Measurements from ENCODE around the gene ODC1.

Gene ODC1

DNA sequence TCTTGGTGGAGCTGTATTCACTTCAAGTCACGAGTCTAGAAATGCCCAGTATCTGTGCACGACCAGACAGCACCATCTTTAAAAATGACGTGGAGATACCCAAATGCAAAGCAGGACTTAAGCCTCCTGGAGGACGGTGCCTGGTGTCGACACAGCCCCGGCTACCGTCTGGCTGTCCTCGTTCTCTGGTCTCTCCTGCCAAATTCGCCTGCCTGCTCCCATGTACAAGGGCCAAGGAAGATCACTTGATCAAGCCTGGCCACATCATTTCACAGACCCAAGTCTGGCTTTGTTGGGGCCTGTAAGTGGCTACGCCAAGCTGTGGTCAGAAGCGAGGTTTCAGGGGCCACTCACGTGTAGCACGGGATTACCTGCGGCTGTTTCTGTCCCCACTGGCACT is 9.4 kb downstream of the ODC1 start:
- H3K4me3 ChIP-seq (ENCODE audit: low read length): no peak overlapping the region
- no peak for DNase-seq (ENCODE audit: low read depth)
- TF ChIP-seq, protein P1, sequence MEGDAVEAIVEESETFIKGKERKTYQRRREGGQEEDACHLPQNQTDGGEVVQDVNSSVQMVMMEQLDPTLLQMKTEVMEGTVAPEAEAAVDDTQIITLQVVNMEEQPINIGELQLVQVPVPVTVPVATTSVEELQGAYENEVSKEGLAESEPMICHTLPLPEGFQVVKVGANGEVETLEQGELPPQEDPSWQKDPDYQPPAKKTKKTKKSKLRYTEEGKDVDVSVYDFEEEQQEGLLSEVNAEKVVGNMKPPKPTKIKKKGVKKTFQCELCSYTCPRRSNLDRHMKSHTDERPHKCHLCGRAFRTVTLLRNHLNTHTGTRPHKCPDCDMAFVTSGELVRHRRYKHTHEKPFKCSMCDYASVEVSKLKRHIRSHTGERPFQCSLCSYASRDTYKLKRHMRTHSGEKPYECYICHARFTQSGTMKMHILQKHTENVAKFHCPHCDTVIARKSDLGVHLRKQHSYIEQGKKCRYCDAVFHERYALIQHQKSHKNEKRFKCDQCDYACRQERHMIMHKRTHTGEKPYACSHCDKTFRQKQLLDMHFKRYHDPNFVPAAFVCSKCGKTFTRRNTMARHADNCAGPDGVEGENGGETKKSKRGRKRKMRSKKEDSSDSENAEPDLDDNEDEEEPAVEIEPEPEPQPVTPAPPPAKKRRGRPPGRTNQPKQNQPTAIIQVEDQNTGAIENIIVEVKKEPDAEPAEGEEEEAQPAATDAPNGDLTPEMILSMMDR (conservative IDR thresholded peaks at IDR 0.05; ENCODE audit: low read depth, low read length): no peak

DNA sequence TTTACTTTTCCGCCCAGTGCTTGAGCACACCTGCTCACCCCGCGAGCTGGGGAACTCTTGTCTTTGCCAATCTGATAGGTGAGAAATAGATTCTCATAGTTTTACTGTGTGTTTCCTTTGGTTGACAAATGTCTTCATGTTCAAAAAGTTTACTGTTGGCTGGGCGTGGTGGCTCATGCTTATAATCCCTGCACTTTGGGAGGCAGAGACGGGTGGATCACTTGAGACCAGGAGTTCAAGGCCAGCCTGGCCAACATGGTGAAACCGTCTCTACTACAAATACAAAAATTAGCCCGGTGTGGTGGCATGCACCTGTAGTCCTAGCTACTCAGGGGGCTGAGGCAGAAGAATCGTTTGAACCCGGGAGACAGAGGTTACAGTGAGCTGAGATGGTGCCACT is 10.3 kb downstream of the ODC1 start:
- DNase-seq (ENCODE audit: low read depth): no peak
- TF ChIP-seq, protein P1 (conservative IDR thresholded peaks at IDR 0.05; ENCODE audit: low read depth, low read length): no peak
- no peak overlapping the region for H3K4me3 ChIP-seq (ENCODE audit: low read length)

DNA sequence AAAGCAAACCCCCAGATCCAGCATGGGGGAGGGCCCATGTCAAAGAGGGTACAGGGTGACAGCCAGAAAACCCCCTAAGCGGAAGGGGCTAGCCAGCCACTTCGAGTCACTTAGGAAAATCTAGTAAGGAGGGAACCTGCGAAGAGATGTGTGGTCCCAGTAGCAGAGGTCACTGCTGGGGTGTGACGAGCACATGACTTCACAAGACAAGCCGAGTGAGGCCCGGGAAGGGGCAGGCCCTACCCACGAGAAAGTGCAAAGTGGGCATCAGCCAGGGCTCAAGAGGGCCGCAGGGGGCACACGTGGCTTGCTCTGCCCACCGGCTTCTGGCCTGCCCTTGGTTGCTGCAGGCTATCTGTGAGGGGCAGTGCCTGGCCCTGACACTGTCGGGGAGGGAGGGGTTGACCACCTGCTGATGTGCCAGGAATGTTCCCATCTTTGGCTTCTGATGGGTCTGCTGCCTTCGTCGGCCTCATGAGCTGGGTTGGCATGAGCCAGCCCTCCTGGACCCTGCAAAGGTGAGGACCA is 11.5 kb downstream of the ODC1 start:
- TF ChIP-seq, protein P1 (conservative IDR thresholded peaks at IDR 0.05; ENCODE audit: low read depth, low read length): no peak
- DNase-seq (ENCODE audit: low read depth): no peak
- H3K4me3 ChIP-seq (ENCODE audit: low read length): no peak overlapping the region

DNA sequence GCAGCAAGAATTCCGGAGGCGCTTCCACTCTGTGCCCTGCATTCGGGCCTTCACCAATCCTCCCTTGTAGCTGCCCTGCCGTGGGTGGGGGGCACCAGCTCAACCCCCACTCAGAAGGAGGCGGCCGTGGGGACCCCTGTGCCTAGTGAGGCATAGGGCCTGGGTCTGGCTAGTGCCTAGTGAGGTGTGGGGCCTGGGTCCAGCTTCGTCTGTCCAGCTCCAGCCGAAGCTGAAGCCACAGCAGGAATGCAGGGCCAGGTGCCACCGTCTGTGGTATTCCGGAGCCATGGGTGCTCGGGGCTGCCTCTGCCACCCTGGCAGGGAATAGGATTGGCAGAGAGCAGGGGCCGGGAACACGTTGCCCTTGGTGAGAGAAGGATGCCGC is 12.3 kb downstream of the ODC1 start:
- DNase-seq (ENCODE audit: low read depth): no peak
- no peak overlapping the region for H3K4me3 ChIP-seq (ENCODE audit: low read length)
- TF ChIP-seq, protein P1 (conservative IDR thresholded peaks at IDR 0.05; ENCODE audit: low read depth, low read length): no peak

DNA sequence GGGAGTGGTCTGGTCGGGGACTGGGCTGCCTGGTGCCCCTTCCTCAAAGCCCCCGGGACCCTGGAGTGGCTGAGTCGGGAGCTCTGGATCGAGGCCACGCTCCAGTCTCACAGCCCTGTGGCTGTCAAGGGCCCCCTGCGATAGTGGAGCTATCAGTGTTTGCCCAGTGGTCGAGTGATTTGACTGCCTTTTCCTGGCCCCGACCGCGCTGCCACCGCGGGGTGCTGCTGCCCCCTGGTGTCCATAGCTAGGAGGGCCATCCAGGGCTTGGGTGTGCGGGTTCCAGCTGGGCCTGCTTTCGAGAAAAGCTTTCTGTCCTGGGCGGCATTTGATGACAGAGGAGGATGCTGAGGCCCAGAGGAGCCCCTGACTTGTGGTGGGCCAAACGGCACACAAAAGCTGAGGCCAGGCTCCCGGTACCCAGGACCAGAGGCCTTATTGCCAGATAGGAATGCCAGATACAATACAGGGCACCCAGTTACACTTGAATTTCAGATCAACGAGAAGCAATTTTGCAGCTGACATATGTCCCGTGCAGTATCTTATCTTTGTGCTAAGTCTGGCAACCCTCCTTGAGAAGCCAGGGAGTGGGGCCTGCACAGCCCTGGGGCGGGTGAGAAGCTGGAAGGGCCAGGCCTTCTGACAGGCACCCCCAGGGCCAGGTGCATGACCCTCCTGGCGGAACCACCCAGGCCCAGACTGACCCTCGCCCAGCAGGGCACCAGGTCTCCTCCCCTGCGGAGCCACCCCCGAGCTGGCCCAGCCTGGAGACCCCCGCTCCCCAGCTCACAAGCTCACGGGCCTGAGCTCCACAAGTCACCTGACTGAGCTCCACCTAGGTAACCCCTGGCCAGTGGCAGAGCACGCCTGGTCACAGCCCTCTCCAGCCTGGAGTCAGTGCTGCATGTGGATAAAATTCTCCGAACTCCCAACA is 13.0 kb downstream of the ODC1 start:
- H3K4me3 ChIP-seq (ENCODE audit: low read length): no peak overlapping the region
- DNase-seq (ENCODE audit: low read depth): no peak
- TF ChIP-seq, protein P1 (conservative IDR thresholded peaks at IDR 0.05; ENCODE audit: low read depth, low read length): peak; percentile 98

DNA sequence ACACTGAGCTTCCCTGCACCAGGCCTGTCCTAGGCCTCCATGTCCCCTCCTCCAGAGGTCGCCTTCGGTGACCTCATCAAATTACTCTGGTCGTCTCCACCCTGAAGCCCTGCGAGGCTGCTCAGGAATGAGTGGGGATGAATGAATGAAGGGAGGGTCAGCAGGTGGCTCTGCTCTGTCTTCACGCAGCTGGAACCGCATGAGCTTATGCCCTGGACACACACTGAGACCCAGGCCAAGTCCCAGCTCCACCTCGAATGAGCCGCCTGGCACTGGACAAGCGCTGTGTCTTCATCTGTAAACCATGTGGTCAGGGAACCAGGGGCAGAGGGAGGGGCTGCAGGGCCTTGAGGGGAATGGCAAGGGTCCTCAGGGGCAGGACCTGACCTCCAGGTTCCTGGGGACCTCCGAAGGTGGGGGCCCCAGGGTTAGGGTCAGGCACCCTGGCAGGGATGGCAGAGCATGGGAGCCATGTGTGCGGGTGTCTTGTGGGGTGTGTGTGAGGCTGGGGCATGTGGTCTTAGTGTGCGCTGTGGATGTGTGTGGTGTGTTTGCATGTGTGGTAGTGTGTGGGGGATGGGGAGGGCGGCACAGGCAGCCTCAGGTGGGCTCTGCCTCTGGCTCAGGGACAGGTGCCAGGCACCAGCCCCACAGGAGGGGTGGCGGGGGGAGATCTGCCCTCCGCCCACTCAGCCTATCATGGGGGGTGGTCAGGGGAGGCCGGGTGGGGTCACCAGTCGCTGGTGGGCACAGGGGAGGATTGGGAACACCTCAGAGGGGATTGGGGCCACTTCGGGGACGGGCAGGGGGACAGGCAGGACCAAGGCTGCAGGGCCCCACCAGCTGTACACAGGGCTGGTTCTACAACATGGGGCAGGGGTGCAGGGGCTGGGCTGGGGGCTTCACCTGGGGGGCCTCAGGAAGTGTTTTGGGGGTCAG is 13.9 kb downstream of the ODC1 start:
- DNase-seq (ENCODE audit: low read depth): no peak
- TF ChIP-seq, protein P1 (conservative IDR thresholded peaks at IDR 0.05; ENCODE audit: low read depth, low read length): no peak
- H3K4me3 ChIP-seq (ENCODE audit: low read length): no peak overlapping the region

All from retinal pigment epithelial cell (primary cell).